Neural cell (in vitro differentiated cells): ENCODE measurements around the gene TRIP6. TPM values are rescaled to one million over a fixed set of nuclear protein-coding genes. Genes with fewer than 3 reads are reported as not detected.

ENCODE experiments used
- H2AFZ ChIP-seq: fragments of 200-600, 300-800 bp; sonication (generic), shearing (Covaris generic); 2 replicates; pipeline ENCODE4 v1.6.0; 2014; ENCODE audit warnings: low read depth, mild to moderate bottlenecking, antibody characterized with exemption, low read length, moderate library complexity
- H3F3A ChIP-seq: fragments of 200-600 bp; shearing (Covaris generic); 2 replicates; pipeline ENCODE4 v1.6.1; 2016; ENCODE audit warnings: mild to moderate bottlenecking, moderate library complexity, mixed read lengths, antibody characterized with exemption, low read length; ENCODE audit not compliant: insufficient read depth, poor library complexity, severe bottlenecking
- H3K27ac ChIP-seq: fragments of 200-600, 300-800 bp; sonication (generic), shearing (Covaris generic); 2 replicates; pipeline ENCODE4 v1.5.1; 2014; ENCODE audit warnings: mild to moderate bottlenecking, low read length, moderate library complexity
- H3K27me3 ChIP-seq: fragments of 300-800, 200-600 bp; sonication (generic), shearing (Covaris generic); 2 replicates; pipeline ENCODE4 v1.6.0; 2014; ENCODE audit warnings: mild to moderate bottlenecking, low read depth, low read length, moderate library complexity; ENCODE audit not compliant: insufficient read depth
- H3K36me3 ChIP-seq: fragments of 300-800, 200-600 bp; sonication (generic), shearing (Covaris generic); 2 replicates; pipeline ENCODE4 v1.5.1; 2014; ENCODE audit warnings: mild to moderate bottlenecking, antibody characterized with exemption, low read length, moderate library complexity; ENCODE audit not compliant: insufficient read depth
- H3K4me2 ChIP-seq: fragments of 300-800, 200-600 bp; sonication (generic), shearing (Covaris generic); 2 replicates; pipeline ENCODE4 v1.6.0; 2014; ENCODE audit warnings: mild to moderate bottlenecking, low read length
- H3K4me3 ChIP-seq: fragments of 300-800, 200-600 bp; sonication (generic), shearing (Covaris generic); 2 replicates; pipeline ENCODE4 v1.5.1; 2014; ENCODE audit warnings: mild to moderate bottlenecking, low read length, moderate library complexity
- H3K79me2 ChIP-seq: fragments of 200-600 bp; shearing (Covaris generic); replicated peaks from 2 replicates; pipeline ENCODE4 v1.6.0; 2014; ENCODE audit warnings: mild to moderate bottlenecking, low read length, moderate library complexity; ENCODE audit not compliant: insufficient read depth
- H3K9ac ChIP-seq: fragments of 300-800, 200-600 bp; sonication (generic), shearing (Covaris generic); 2 replicates; pipeline ENCODE4 v1.6.1; 2016; ENCODE audit warnings: mild to moderate bottlenecking, low read length, mixed read lengths
- H3K9me2 ChIP-seq: fragments of 200-600 bp; shearing (Covaris generic); 2 replicates; pipeline ENCODE4 v1.6.1; 2016; ENCODE audit warnings: mild to moderate bottlenecking, low read length, mixed read lengths; ENCODE audit not compliant: insufficient read depth
- H3K9me3 ChIP-seq: fragments of 200-600, 300-800 bp; sonication (generic), shearing (Covaris generic); 2 replicates; pipeline ENCODE4 v1.6.1; 2016; ENCODE audit warnings: mild to moderate bottlenecking, mixed run types, low read length, moderate library complexity, mixed read lengths
- H4K20me1 ChIP-seq: fragments of 200-600 bp; shearing (Covaris generic); 2 replicates; pipeline ENCODE4 v1.6.1; 2016; ENCODE audit warnings: mild to moderate bottlenecking, mixed run types; ENCODE audit not compliant: insufficient read depth
- CTCF ChIP-seq: fragments of 450-650 bp; IDR thresholded peaks from 2 replicates; pipeline ENCODE4 v1.5.1; 2014; ENCODE audit warnings: antibody characterized with exemption, mild to moderate bottlenecking, moderate library complexity; ENCODE audit not compliant: poor library complexity, severe bottlenecking
- EP300 ChIP-seq: fragments of 450-650 bp; conservative IDR thresholded peaks from 2 replicates; pipeline ENCODE4 v1.6.1; 2014; ENCODE audit warnings: antibody characterized with exemption, mild to moderate bottlenecking, moderate library complexity; ENCODE audit not compliant: poor library complexity, severe bottlenecking
- EZH2 ChIP-seq: fragments of 200-600, 300-800 bp; shearing (Covaris generic), sonication (generic); IDR thresholded peaks from 2 replicates; pipeline ENCODE4 v1.6.1; 2014; ENCODE audit warnings: antibody characterized with exemption, low read length, borderline replicate concordance, mild to moderate bottlenecking; ENCODE audit not compliant: insufficient read depth, poor library complexity, severe bottlenecking
- MXI1 ChIP-seq: fragments of 450-650 bp; conservative IDR thresholded peaks from 2 replicates; pipeline ENCODE4 v1.6.1; 2014; ENCODE audit warnings: antibody characterized with exemption, mild to moderate bottlenecking; ENCODE audit not compliant: poor library complexity, severe bottlenecking
- POLR2AphosphoS5 ChIP-seq: IDR thresholded peaks from 2 replicates; pipeline ENCODE4 v1.6.1; 2012
- RAD21 ChIP-seq: fragments of 450-650 bp; conservative IDR thresholded peaks from 2 replicates; pipeline ENCODE4 v1.6.1; 2014; ENCODE audit warnings: antibody characterized with exemption, mild to moderate bottlenecking, moderate library complexity
- SMC3 ChIP-seq: fragments of 450-650 bp; conservative IDR thresholded peaks from 2 replicates; pipeline ENCODE4 v1.6.1; 2014; ENCODE audit warnings: antibody characterized with exemption, mild to moderate bottlenecking, moderate library complexity; ENCODE audit not compliant: poor library complexity
- TAF1 ChIP-seq: IDR thresholded peaks from 2 replicates; pipeline ENCODE4 v1.6.1; 2012; ENCODE audit warnings: low read depth
- polyA plus RNA-seq: library from polyadenylated mRNA; depleted of rRNA; stranded (reverse); fragments of >200 nt; gene quantifications from 2 replicates; pipeline ENCODE4 v1.2.3, GENCODE V29; 2014
- TF ChIP-seq, protein P1 (sequence below): IDR thresholded peaks from 2 replicates; pipeline ENCODE4 v1.6.1; 2012; ENCODE audit warnings: borderline replicate concordance

Gene TRIP6
- polyA plus RNA-seq, 1 donor from 2014 or later, result 2.1 TPM

- Histone ChIP-seq H3K27me3 (no peaks in the 10 kb centered on the region), H3K79me2 (no peaks in the 10 kb centered on the region), H3K36me3 (no peaks in the 10 kb centered on the region), H3K4me2 (no peak overlapping the region), H3K9ac (no peak overlapping the region), H3K9me3 (no peaks in the 10 kb centered on the region), H3F3A (no peaks in the 10 kb centered on the region), H2AFZ (no peak overlapping the region), H3K4me3 (no peak overlapping the region), H3K9me2 (no peaks in the 10 kb centered on the region), H4K20me1 (no peaks in the 10 kb centered on the region), H3K27ac (no peak overlapping the region)
- TF ChIP-seq RAD21 (no peak), MXI1 (no peak), TAF1 (no peak), POLR2AphosphoS5 (no peak), EP300 (no peak), EZH2 (no peak), CTCF (no peak), SMC3 (no peak)
- TF ChIP-seq, protein P1, sequence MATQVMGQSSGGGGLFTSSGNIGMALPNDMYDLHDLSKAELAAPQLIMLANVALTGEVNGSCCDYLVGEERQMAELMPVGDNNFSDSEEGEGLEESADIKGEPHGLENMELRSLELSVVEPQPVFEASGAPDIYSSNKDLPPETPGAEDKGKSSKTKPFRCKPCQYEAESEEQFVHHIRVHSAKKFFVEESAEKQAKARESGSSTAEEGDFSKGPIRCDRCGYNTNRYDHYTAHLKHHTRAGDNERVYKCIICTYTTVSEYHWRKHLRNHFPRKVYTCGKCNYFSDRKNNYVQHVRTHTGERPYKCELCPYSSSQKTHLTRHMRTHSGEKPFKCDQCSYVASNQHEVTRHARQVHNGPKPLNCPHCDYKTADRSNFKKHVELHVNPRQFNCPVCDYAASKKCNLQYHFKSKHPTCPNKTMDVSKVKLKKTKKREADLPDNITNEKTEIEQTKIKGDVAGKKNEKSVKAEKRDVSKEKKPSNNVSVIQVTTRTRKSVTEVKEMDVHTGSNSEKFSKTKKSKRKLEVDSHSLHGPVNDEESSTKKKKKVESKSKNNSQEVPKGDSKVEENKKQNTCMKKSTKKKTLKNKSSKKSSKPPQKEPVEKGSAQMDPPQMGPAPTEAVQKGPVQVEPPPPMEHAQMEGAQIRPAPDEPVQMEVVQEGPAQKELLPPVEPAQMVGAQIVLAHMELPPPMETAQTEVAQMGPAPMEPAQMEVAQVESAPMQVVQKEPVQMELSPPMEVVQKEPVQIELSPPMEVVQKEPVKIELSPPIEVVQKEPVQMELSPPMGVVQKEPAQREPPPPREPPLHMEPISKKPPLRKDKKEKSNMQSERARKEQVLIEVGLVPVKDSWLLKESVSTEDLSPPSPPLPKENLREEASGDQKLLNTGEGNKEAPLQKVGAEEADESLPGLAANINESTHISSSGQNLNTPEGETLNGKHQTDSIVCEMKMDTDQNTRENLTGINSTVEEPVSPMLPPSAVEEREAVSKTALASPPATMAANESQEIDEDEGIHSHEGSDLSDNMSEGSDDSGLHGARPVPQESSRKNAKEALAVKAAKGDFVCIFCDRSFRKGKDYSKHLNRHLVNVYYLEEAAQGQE, result no peak
Observed at GRCh38 chr7:100911484-100911883, 44.3 kb downstream of the TRIP6 start.

GRCh38 chr7:100914208-100914878 is 47.2 kb downstream of the TRIP6 start:
- no peaks in the 10 kb centered on the region for H3K79me2 ChIP-seq
- TF ChIP-seq POLR2AphosphoS5 (no peak), SMC3 (no peak), RAD21 (no peak), EZH2 (no peak), MXI1 (no peak), EP300 (no peak), TAF1 (no peak), CTCF (no peak)
- TF ChIP-seq, protein P1, result no peak
- H3K4me2 ChIP-seq, result no peak overlapping the region
- H3K36me3 ChIP-seq, result no peaks in the 10 kb centered on the region
- no peaks in the 10 kb centered on the region for H3F3A ChIP-seq
- H3K9ac ChIP-seq, result no peak overlapping the region
- H3K27ac ChIP-seq, result no peak overlapping the region
- H3K9me3 ChIP-seq, result no peaks in the 10 kb centered on the region
- H3K4me3 ChIP-seq, result no peak overlapping the region
- H3K27me3 ChIP-seq, result no peaks in the 10 kb centered on the region
- H2AFZ ChIP-seq, result no peak overlapping the region
- H4K20me1 ChIP-seq, result no peaks in the 10 kb centered on the region
- H3K9me2 ChIP-seq, result no peaks in the 10 kb centered on the region
